AG09309 (cell line): Measurements from ENCODE around the gene KRT78.

ENCODE experiments used
- DNase-seq: peaks from one replicate; pipeline ENCODE4 v3.0.0-alpha.2; 2010; ENCODE audit warnings: low read depth
- H3K4me3 ChIP-seq: 2 replicates; pipeline ENCODE4 v1.5.1; 2011; ENCODE audit warnings: mild to moderate bottlenecking, low read depth, low read length, moderate library complexity; ENCODE audit not compliant: control insufficient read depth
- CTCF ChIP-seq: IDR thresholded peaks from 2 replicates; pipeline ENCODE4 v1.5.1; 2011; ENCODE audit warnings: mild to moderate bottlenecking, low read depth, low read length, inconsistent platforms; ENCODE audit not compliant: insufficient read depth, control insufficient read depth; ENCODE audit errors: missing control alignments

Gene KRT78

GRCh38 chr12:52876372-52876771 lies 27.6 kb upstream of the KRT78 start:
- DNase-seq: no peak
- TF ChIP-seq CTCF: no peak
- H3K4me3 ChIP-seq: no peak overlapping the region

DNA sequence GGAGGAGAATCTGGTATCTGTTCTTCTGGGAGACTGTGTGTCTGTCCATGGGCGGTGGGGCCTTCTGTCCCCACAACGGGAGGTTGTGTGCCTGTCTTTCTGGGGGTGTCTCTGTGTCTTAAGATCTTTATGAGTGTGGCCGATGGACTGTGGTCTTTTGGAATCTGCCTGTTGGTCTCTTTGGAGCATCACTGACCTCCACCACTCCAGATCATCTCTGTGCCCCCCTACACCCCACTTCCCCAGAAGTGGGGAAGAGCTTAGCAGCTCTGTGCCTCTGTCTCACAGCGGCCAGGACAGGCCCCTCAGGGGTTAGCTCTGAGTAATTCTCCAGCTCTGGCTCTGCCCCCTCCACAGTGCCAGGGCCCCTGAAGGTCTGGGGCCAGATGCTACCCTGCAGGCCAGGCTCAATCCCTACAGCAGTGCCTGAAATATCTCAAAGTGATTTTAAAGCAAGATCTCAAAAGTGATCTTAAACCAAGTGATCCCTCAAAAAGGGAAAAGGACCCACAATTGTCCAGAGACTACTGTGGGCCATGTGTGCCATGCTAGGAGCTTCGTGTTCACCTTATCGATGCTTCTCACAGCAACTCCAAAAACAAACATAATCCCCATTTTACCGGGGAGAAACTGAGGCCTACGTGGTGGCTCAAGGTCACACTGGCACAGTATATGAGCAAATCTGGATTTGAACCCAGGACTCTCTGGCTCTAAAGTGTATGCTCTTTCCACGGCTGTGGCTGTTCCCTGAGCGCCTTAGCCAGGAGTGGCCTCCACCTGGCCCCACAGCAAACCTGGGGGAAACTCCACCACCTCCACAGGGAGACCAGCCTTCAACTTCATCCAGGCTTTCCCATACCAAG lies 26.0 kb upstream of the KRT78 start:
- no peak for TF ChIP-seq CTCF
- no peak for DNase-seq
- H3K4me3 ChIP-seq: no peak overlapping the region

- peak; percentile 52 for DNase-seq
- no peak for TF ChIP-seq CTCF
- H3K4me3 ChIP-seq: peak overlapping the region; percentile 44
These were observed 25.2 kb upstream of the KRT78 start for GRCh38 chr12:52873832-52874572.

DNA sequence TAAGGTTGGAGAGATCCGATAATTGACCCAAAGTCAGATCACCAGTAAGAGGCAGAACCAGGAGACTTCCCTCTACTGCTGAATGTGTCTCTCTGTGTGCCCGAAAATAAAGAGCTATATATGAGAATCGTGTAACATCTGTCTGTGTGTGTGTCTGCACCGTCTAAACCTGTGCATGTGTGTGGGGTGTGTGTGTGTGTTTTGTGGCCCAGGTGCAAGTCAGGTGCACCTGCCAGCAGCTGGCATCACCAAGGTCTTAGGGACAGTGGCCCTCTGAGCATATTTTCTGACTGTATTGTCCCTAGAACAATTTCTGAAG lies 24.7 kb upstream of the KRT78 start:
- DNase-seq: no peak
- TF ChIP-seq CTCF: no peak
- no peak overlapping the region for H3K4me3 ChIP-seq

- no peak overlapping the region for H3K4me3 ChIP-seq
- TF ChIP-seq CTCF: no peak
- no peak for DNase-seq
These were observed 24.0 kb upstream of the KRT78 start for GRCh38 chr12:52872644-52873389.

GRCh38 chr12:52871291-52872039 lies 22.7 kb upstream of the KRT78 start:
- DNase-seq: peak; percentile 38
- TF ChIP-seq CTCF: no peak
- no peak overlapping the region for H3K4me3 ChIP-seq
